22Rv1 (cell line): ENCODE data around the gene FANCC.

Source experiments
- CTCF ChIP-seq: fragments of 450-650 bp; IDR thresholded peaks from 2 replicates; pipeline ENCODE4 v1.5.1; 2017; ENCODE audit warnings: mild to moderate bottlenecking
- ZFX ChIP-seq: fragments of 450-650 bp; IDR thresholded peaks from 2 replicates; pipeline ENCODE4 v1.6.1; 2017; ENCODE audit warnings: antibody characterized with exemption, borderline replicate concordance

- no peak for TF ChIP-seq CTCF
- no peak for TF ChIP-seq ZFX
These were observed 7.7 kb upstream of the FANCC start for GRCh38 chr9:95325221-95325620.
